BLaER1 treated with 17β-estradiol and CSF1 and Interleukin-3, amounts not matched to agents 10 nM and 100 nM (cell line): Measurements from ENCODE around the gene CFAP47.
"Not testable (repeated sequence)": the region's sequence is repeated elsewhere in the genome, so short reads cannot be mapped to it uniquely, and the experiment has no call there.

Experiments used
- H3K27ac ChIP-seq, 11 experiments: shearing (Covaris generic); formaldehyde crosslinking; 2 replicates each; pipeline ENCODE4 v1.8.1; 2022
- H3K27me3 ChIP-seq, 11 experiments: shearing (Covaris generic); formaldehyde crosslinking; 2 replicates each; pipeline ENCODE4 v1.8.1; 2022
- H3K36me3 ChIP-seq, 11 experiments: shearing (Covaris generic); formaldehyde crosslinking; 2 replicates each; pipeline ENCODE4 v1.8.1; 2022
- H3K4me1 ChIP-seq, 10 experiments: shearing (Covaris generic); formaldehyde crosslinking; 2 replicates each; pipeline ENCODE4 v1.8.1; 2022
- H3K4me2 ChIP-seq, 11 experiments: shearing (Covaris generic); formaldehyde crosslinking; 2 replicates each; pipeline ENCODE4 v1.8.1; 2022
- H3K4me3 ChIP-seq, 10 experiments: shearing (Covaris generic); formaldehyde crosslinking; 2 replicates each; pipeline ENCODE4 v1.8.1; 2022
- H3K9ac ChIP-seq, 11 experiments: shearing (Covaris generic); formaldehyde crosslinking; 2 replicates each; pipeline ENCODE4 v1.8.1; 2022
- H3K9me3 ChIP-seq, 11 experiments: shearing (Covaris generic); formaldehyde crosslinking; replicated peaks in 1 of 11; 2 replicates each; pipeline ENCODE4 v1.8.1; 2022
- H4K20me1 ChIP-seq, 11 experiments: shearing (Covaris generic); formaldehyde crosslinking; 2 replicates each; pipeline ENCODE4 v1.8.1; 2022
- Cebpa-rat ChIP-seq, 11 experiments: shearing (Covaris generic); IDR thresholded peaks; 2 replicates each; pipeline ENCODE4 v1.8.1; 2022

Gene CFAP47

GRCh38 chrX:35919536-35920309 lies at the start of gene CFAP47:
Gene CFAP47 (plus strand): TSS chrX:35919734. CDS start chrX:35919800, 66 bp downstream.
- no peaks in the 10 kb centered on the region; a peak in 1 of 22 replicates for H4K20me1 ChIP-seq
- H3K36me3 ChIP-seq: no peaks in the 10 kb centered on the region
- peaks cover 0 to 21% (median 0%) of the 10 kb centered on the region in 11 experiments; a peak in 6 of 22 replicates for H3K9me3 ChIP-seq
- H3K4me2 ChIP-seq: no peak within 1 kb of the TSS
- no peak within 1 kb of the TSS for H3K9ac ChIP-seq
- H3K4me3 ChIP-seq: no peak within 1 kb of the TSS
- TF ChIP-seq Cebpa-rat (IDR thresholded peaks at IDR 0.05): no peak
- H3K27me3 ChIP-seq: peaks cover 49 to 80% (median 72%) of the 10 kb centered on the region in 11 experiments
- no peak within 1 kb of the TSS for H3K27ac ChIP-seq
- no peaks in the 10 kb centered on the region for H3K4me1 ChIP-seq

- H3K36me3 ChIP-seq: no peaks in the 10 kb centered on the region
- no peaks in the 10 kb centered on the region for H3K4me1 ChIP-seq
- H3K4me3 ChIP-seq: no peak overlapping the region
Observed at GRCh38 chrX:35880601-35881000, 38.9 kb upstream of the CFAP47 start.

GRCh38 chrX:35886135-35886534 lies 33.4 kb upstream of the CFAP47 start:
- H3K27me3 ChIP-seq: peaks cover 39 to 89% (median 72%) of the 10 kb centered on the region in 11 experiments
- no peak overlapping the region for H3K27ac ChIP-seq
- H3K9me3 ChIP-seq: no peaks in the 10 kb centered on the region
- H3K4me1 ChIP-seq: no peaks in the 10 kb centered on the region
- no peaks in the 10 kb centered on the region for H4K20me1 ChIP-seq
- no peak overlapping the region for H3K4me3 ChIP-seq
- H3K4me2 ChIP-seq: no peak overlapping the region
- no peak for TF ChIP-seq Cebpa-rat (IDR thresholded peaks at IDR 0.05)
- H3K9ac ChIP-seq: no peak overlapping the region
- H3K36me3 ChIP-seq: no peaks in the 10 kb centered on the region

More at GRCh38 chrX:35880601-35881000, 38.9 kb upstream of the CFAP47 start:
- Histone ChIP-seq H3K27me3 (peaks cover 43 to 77% (median 63%) of the 10 kb centered on the region in 11 experiments), H3K9me3 (no peaks in the 10 kb centered on the region), H3K27ac (no peak overlapping the region), H3K9ac (no peak overlapping the region), H4K20me1 (no peaks in the 10 kb centered on the region), H3K4me2 (no peak overlapping the region)
- TF ChIP-seq Cebpa-rat (IDR thresholded peaks at IDR 0.05): no peak

GRCh38 chrX:35890699-35891098 lies 28.8 kb upstream of the CFAP47 start:
- Histone ChIP-seq H3K9ac (no peak overlapping the region), H3K9me3 (no peaks in the 10 kb centered on the region), H3K27ac (no peak overlapping the region), H3K4me3 (no peak overlapping the region), H4K20me1 (no peaks in the 10 kb centered on the region; a peak in 1 of 22 replicates), H3K36me3 (no peaks in the 10 kb centered on the region), H3K4me1 (no peaks in the 10 kb centered on the region), H3K4me2 (no peak overlapping the region), H3K27me3 (peaks cover 46 to 95% (median 77%) of the 10 kb centered on the region in 11 experiments)
- TF ChIP-seq Cebpa-rat (IDR thresholded peaks at IDR 0.05): no peak

- not testable (repeated sequence) for H3K9ac ChIP-seq
Observed at GRCh38 chrX:35986816-35987215, 67.3 kb downstream of the CFAP47 start.

GRCh38 chrX:36007207-36007606 lies 87.7 kb downstream of the CFAP47 start:
- Histone ChIP-seq H3K9ac (no peak overlapping the region), H3K4me1 (no peaks in the 10 kb centered on the region), H3K4me2 (no peak overlapping the region), H3K36me3 (no peaks in the 10 kb centered on the region), H3K4me3 (no peak overlapping the region), H3K27ac (no peak overlapping the region), H3K9me3 (0 out of 22 replicates have a peak, but pooled peaks cover 0 to 1% (median 0%) of the 10 kb centered on the region in 11 experiments), H4K20me1 (no peaks in the 10 kb centered on the region; a peak in 2 of 22 replicates), H3K27me3 (peaks cover 53 to 95% (median 78%) of the 10 kb centered on the region in 11 experiments)
- TF ChIP-seq Cebpa-rat (IDR thresholded peaks at IDR 0.05): no peak

More at GRCh38 chrX:35986816-35987215, 67.3 kb downstream of the CFAP47 start:
- not testable (repeated sequence) for H3K4me1 ChIP-seq, H3K27ac ChIP-seq, H3K36me3 ChIP-seq, H3K4me3 ChIP-seq, H3K9me3 ChIP-seq, H3K4me2 ChIP-seq, H4K20me1 ChIP-seq
- H3K27me3 ChIP-seq: peaks cover 80 to 98% (median 93%) of the 10 kb centered on the region in 11 experiments

GRCh38 chrX:36019125-36019524 lies 99.6 kb downstream of the CFAP47 start:
- TF ChIP-seq Cebpa-rat (IDR thresholded peaks at IDR 0.05): no peak
- Histone ChIP-seq H3K27ac (no peak overlapping the region), H3K4me1 (no peaks in the 10 kb centered on the region), H3K9me3 (peaks cover 0 to 5% (median 0%) of the 10 kb centered on the region in 11 experiments; a peak in 2 of 22 replicates), H3K4me3 (no peak overlapping the region), H4K20me1 (no peaks in the 10 kb centered on the region; a peak in 2 of 22 replicates), H3K4me2 (no peak overlapping the region), H3K27me3 (peaks cover 32 to 92% (median 83%) of the 10 kb centered on the region in 11 experiments), H3K9ac (no peak overlapping the region), H3K36me3 (no peaks in the 10 kb centered on the region)

- Histone ChIP-seq H3K27ac (no peak overlapping the region), H3K36me3 (no peaks in the 10 kb centered on the region), H3K27me3 (peaks cover 56 to 96% (median 82%) of the 10 kb centered on the region in 11 experiments), H3K4me2 (no peak overlapping the region), H4K20me1 (no peaks in the 10 kb centered on the region; a peak in 1 of 22 replicates), H3K4me1 (no peaks in the 10 kb centered on the region), H3K9ac (no peak overlapping the region), H3K4me3 (no peak overlapping the region), H3K9me3 (no peaks in the 10 kb centered on the region)
- no peak for TF ChIP-seq Cebpa-rat (IDR thresholded peaks at IDR 0.05)
Observed at GRCh38 chrX:36035550-36035949, 116.0 kb downstream of the CFAP47 start.

GRCh38 chrX:36062778-36063177 lies 143.2 kb downstream of the CFAP47 start:
- Histone ChIP-seq H3K4me1 (no peaks in the 10 kb centered on the region), H3K9ac (no peak overlapping the region), H3K9me3 (no peaks in the 10 kb centered on the region), H3K4me3 (no peak overlapping the region), H4K20me1 (no peaks in the 10 kb centered on the region), H3K27ac (no peak overlapping the region), H3K36me3 (no peaks in the 10 kb centered on the region), H3K4me2 (no peak overlapping the region), H3K27me3 (peaks cover 65 to 100% (median 89%) of the 10 kb centered on the region in 11 experiments)
- no peak for TF ChIP-seq Cebpa-rat (IDR thresholded peaks at IDR 0.05)

- H4K20me1 ChIP-seq: peaks cover 0 to 3% (median 0%) of the 10 kb centered on the region in 11 experiments; a peak in 1 of 22 replicates
- H3K4me3 ChIP-seq: no peak overlapping the region
- no peak for TF ChIP-seq Cebpa-rat (IDR thresholded peaks at IDR 0.05)
- H3K4me1 ChIP-seq: no peaks in the 10 kb centered on the region
- no peaks in the 10 kb centered on the region for H3K9me3 ChIP-seq
- H3K27ac ChIP-seq: no peak overlapping the region
- no peak overlapping the region for H3K4me2 ChIP-seq
- H3K36me3 ChIP-seq: no peaks in the 10 kb centered on the region
- peaks cover 29 to 92% (median 81%) of the 10 kb centered on the region in 11 experiments for H3K27me3 ChIP-seq
- no peak overlapping the region for H3K9ac ChIP-seq
Observed at GRCh38 chrX:36071061-36071460, 151.5 kb downstream of the CFAP47 start.

GRCh38 chrX:36075009-36075408 lies 155.5 kb downstream of the CFAP47 start:
- H4K20me1 ChIP-seq, H3K9me3 ChIP-seq, H3K4me1 ChIP-seq, H3K36me3 ChIP-seq, H3K4me2 ChIP-seq, H3K27ac ChIP-seq, H3K9ac ChIP-seq, H3K4me3 ChIP-seq: not testable (repeated sequence)
- peaks cover 14 to 89% (median 71%) of the 10 kb centered on the region in 11 experiments; a peak in 20 of 22 replicates for H3K27me3 ChIP-seq
